Ecto neural progenitor cell (in vitro differentiated cells): ENCODE data around the gene MUSTN1.

Source experiments
- DNase-seq: peaks from one replicate; pipeline ENCODE4 v3.0.0-alpha.2; 2018; ENCODE audit warnings: low spot score

Gene MUSTN1

DNA sequence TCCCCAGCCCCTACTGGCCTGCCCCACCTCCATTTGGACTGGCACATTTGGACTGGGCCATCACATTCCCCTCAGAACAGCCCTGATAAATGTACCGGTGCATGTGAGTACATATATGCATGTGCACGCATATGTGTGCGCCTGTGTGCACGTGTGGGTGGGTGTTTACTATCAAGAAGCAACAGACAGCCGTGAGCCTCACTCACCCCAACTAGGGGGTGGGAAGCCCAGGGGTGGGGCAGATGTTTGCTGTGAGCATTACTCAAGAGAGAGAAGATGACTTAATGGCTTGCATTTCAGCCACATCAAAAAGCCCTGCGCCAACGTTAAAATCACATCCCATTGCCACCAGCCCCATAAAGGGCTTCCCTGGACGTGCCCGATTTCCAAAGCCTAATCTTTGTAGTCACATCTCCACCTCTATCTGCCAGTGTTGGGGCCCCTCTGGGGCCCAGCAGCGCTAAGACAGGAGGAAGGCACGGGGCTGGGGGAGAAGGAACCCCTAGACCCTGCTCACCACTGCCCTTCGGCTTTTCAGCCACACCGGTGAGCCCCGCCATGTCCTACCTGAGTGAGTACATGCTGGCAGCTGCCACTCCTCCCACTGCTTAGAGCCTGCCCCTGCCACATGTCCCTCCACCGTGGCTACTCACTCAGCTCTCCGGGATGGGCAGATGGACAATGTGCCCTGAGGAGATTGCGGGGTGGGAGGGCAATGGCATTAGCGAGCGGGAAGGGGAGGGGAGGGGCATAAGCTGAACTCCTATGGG, 29.4 kb downstream of the MUSTN1 start:
- no peak for DNase-seq

DNA sequence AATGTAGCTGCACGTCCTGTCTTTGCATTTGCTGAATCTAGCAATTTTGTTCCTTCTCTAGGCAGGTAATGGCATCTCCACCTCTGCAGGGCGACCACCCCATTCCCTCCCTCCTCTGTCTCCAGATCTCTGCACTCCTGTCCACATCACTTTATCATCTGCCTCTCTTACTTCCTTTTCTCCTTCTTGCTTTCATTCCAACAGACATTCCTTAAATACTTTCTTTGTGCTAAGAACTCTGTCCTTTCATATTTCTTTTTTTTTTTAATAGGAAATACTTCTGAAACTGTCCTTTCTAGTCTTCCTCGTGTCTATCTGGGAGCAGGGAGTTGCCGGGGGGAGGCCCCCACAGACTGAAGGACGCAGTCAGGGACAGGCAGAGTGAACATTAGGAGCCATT, 33.0 kb downstream of the MUSTN1 start:
- no peak for DNase-seq

DNA sequence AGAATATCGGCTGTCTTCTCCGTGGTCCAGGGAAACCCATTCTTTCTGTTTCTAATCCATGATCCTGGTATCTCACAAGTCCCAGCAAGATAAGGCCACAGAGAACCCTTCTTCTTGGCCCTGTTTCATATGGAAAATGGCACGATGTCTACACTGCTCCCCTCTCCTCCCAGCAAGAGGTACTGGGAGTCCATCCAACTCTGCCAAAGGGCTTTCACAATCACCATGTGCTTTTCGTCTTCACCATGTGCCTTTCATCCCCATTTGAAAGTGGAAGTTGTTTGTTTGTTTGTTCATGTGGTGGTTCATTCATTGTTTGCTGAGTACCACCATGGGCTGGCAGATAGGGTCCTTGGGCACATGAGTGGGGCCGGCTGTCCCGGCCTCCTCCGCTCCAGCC, 34.7 kb downstream of the MUSTN1 start:
- no peak for DNase-seq

DNA sequence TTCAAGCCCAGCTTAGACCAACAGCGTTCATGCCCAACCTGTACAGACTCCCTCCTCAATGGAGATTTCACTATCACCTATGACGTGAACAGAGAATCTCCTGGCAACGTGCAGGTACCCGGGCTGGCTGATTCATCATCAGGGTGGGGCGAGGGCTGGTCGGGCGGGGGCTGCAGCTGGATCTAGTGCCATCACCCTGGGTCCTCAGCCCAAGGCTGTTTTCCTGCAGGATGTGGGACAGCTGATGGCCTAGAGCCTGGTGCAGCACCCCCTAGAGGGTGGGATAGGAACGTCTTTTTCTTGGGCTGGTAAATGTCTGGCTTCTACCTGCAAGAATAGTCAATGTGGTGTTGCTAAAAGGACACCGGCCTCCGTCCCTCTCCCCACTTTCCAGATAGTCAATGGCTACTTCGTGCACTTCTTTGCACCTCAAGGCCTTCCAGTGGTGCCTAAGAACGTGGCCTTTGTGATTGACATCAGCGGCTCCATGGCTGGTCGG, 35.8 kb downstream of the MUSTN1 start:
- DNase-seq, result peak; percentile 59

DNA sequence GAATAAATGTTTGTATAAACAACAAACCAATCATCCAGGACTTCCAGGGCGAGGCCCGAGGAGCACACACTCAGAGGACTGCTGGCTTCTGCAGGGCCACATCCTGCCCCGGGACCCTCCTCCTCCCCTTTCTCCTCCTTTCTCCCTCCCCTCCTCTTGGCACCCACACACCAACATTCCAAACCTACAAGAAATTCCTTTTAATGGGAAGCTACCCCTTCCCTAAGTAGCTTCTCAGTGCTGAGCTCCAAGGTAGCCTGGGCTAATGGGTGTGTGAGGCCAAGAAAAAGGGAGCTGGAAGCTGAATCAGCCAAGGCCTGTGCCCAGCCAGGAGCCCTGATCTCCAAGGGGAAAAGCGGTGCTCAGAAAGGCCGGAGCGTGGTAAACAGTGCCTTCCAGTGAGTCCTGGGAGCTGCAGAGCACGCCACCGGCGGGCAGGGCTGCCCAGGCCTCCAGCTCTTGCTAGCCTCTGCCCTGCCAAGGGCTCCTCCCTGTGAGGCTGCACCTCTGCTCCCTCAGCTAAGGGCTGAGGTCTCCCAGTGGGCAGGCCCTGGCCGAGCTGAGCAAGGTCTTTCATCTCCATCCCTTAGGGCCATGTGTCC, 36.3 kb downstream of the MUSTN1 start:
- DNase-seq, result no peak

DNA sequence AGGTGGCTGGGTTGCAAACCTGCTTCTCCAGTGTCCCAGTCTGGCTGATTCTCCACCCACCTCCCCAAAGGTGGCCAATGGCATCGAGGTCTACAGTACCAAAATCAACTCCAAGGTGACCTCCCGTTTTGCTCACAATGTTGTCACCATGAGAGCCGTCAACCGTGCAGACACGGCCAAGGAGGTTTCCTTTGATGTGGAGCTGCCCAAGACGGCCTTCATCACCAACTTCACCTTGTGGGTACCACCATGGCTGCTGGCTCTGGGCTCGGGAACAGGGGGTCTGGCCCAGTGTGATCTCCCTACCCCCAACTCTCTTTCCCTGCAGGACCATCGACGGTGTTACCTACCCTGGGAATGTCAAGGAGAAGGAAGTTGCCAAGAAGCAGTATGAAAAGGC, 38.4 kb downstream of the MUSTN1 start:
- no peak for DNase-seq

DNA sequence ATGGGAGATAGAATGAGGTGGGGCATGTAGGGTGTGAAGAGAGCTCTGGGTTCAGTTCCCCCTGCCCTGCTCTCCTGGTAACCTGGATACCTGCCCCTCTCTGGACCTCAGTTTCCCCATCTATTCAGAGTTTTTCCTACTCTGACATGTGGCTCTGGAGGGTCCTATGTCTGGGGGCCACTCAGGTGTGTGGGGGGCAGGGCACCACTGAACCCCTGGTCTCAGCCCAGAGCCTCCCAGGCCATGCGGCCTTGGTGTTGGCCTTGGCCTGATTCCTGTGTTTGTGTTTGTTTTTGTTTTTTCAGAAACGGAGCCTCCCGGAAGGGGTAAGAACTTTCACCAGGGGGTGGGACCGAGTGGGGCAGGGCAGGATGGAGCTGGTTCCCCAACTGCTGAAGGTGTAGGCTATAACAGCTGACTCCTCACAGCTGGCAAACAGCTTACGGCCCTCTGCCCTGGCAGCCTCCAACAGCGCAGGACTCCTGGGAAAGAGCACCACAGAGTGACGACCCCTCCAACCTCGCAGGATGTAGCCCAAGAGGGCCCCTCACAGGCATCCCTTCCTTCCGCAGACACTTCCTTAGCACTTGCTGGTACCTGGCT, 39.4 kb downstream of the MUSTN1 start:
- no peak for DNase-seq

DNA sequence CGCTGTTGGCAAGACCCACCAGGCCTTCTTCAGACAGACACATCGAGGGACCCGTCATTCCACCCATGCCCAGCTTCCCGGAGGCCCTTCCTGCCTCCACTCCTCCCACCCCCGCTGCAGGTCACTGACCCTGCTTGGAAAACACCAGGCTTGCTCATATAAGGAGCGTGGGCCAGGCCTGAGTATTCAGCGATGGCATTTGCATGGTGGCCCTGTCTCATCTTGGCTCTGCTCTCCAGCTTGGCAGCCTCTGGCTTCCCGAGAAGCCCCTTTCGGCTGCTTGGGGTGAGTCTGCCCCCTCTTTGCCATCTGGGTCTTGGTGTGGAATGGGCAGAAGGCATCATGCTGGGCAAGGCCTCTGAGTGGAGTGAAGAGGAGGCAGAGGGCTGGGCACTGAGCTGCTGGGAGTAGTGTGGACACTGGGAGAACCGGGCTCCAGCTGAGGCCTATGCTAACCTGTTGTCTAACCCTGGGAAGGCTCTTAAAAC, 40.2 kb downstream of the MUSTN1 start, which contains the start of gene ITIH3:
TSS of gene ITIH3 (plus strand) at position 185 of the 488 bp plus-strand sequence. CDS start at position 193, 8 bp downstream.
- no peak for DNase-seq

DNA sequence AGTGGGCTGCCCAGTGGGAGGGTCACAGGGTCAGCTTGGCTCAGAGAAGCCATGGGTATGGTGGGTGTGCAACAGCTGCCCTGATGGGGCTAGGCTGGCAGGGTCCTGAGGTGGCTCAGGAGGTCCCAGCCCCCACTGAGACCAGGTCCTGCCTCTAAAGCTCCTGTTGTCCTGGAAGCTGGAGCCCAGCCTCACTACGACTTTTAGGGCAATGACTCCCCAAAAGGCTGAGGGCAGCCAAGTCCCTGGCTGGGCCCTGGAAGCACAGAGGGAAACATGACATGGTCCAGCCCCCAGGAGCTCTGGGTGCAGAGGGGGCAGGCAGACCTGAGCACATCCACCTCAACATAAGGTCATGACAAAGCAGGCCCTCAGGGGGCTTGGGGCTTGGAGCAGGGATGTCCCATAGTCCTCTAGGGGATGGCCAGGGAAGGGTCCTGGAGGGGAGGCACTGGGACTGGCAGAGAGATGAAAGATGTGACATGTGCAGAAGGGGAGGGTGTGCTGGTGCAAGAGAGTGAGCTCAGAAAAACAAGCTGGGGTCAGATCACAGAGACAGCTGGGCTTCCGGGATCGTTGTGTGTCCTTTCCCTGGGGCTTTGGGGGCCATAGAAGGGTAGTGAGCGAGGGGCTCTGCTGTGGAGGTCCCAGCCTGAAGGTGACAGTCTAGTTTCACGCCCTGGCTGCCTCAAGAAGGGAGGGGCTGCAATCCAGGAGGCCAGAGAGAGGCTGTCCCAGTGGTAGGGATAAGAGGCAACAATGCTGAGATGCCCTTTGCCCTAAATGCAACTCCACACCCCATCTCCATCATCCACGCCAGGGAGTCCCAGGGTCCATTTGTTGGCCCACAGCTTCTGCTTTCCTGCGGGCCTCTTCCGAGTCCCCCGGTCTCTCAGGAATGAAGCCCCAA, 40.9 kb downstream of the MUSTN1 start:
- DNase-seq, result no peak

DNA sequence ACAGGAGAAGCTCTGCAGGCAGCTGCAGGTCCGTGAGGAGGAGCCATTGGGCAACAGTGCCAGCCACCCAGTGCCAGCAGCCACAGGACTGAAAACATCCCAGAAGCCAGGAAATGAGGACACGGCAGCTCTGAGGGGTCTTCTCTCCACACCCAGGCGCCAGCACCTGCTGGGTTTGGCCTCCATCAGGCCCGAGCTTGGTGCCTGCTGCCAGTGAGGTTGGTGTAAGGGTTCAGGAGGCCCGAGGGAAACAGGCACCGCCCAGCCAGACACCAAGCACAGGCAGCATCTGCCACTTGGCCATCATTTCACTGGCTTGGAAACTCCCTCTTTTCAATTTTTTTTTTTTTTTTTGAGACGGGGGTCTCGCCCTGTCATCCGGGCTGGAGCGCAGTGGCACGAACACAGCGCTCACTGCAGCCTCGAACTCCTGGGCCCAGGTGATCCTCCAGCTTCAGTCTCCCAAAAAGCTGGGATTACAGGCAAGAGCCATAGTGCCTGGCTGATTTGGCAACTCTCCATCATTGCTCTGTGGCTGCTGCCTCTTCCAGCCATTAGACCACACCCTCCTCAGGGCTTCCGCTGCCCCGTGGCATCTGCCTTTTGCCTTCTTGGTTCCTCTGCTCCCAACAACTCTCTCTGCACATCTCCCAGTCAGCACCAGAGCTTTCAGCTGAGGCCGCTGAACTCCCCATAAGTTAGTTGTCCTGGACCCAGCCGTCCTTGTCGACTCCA, 41.7 kb downstream of the MUSTN1 start:
- no peak for DNase-seq

DNA sequence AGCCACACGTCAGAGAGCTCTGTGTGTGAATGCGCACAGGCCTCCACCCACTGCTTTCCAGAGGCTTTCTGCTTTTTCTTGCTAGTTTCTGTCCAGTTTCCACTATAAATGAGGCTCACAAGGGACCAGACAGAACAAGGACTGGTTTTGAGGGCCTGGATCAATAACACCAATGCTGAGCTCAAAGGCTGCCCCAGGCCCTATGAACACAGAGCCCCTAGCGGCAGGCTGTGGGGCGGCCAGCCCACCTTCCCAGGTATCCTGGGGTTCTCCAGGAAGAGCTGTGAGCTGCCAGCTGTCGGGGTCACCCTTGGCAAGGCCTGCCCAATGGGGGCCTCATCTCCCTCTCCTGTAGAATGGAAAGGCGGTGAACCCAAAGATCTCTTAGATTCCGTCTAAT, 42.4 kb downstream of the MUSTN1 start:
- DNase-seq, result no peak

DNA sequence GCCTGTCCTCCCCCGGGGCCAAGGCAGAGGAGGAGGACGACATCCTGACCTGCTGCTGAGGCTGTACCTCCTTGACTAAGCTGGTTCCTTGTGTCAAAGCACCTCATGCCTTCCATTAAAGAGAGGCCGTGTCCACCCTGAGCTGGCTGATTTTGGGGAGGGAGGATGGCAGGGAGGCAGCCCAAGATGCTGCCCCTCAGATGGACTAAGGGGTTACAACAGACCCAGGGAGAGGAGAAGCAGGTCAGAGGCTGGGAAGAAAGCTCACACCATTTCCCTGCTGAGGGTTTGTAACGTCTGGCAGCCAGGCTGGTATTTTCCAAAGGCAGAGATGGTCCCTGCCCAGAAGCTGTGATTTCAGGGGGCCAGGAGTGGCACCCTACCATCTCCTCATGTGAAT, 42.9 kb downstream of the MUSTN1 start:
- DNase-seq, result no peak

DNA sequence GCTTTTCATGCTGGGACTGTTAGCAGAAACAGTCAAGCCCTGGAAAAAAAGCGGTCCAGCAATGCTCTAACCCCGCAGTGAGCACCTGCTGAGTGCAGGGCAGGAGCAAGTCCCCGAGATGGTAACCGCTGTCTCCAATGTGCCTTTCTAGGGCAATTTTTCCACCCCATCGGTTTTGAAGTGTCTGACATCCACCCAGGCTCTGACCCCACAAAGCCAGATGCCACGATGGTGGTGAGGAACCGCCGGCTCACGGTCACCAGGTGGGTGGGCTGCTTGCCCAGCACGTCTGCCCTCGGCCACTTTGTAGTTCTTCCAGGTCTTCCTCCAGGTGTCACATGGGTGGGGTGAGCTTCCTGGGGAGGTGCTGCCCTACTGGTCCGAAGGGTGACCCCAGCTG, 43.5 kb downstream of the MUSTN1 start:
- no peak for DNase-seq

DNA sequence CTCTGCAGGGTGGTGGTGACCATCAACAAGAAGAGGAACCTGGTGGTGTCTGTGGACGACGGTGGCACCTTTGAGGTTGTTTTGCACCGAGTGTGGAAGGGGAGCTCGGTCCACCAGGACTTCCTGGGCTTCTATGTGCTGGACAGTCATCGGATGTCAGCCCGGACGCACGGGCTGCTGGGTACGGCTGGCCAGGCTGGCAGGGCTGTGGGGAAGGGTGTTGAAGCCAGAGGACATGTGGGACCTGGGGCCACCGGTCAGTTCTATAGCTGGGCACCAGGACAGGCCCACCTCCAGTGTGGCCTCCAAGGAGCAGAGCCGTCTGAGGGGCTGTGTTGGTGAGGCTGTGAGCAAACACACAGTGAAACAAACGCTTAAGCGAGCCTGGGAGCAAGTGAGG, 44.1 kb downstream of the MUSTN1 start:
- no peak for DNase-seq

DNA sequence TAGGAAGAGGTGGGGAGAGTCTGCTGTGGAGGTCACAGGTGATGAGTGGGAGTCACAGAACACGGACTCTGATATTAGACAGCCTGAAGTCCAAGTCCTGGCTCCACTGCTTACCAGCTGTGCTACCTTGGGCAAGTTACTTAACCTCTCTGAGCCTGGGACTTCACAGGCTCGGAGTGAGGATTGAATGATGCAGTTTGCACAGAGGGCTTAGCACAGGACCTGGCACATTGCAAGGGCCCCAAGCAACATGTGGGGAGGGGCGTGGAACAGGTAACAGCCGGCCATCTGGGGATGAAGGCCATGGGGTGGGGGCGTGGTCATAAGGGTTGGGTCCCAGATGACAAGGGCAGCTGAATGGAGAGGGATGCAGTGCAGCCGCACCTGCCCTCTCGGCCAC, 44.5 kb downstream of the MUSTN1 start:
- DNase-seq, result no peak

DNA sequence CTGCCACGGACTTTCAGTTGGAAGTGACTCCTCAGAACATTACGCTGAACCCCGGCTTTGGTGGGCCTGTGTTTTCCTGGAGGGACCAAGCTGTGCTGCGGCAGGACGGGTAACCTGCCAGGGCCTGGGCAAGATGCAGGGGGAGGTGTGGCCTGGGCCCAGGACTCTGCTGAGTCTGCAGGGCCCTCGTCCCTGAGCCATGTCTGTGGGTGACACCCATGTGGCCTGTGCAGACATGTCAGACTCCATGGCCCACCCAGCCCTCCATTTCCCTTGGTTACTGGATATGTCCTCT, 45.1 kb downstream of the MUSTN1 start:
- DNase-seq, result no peak

DNA sequence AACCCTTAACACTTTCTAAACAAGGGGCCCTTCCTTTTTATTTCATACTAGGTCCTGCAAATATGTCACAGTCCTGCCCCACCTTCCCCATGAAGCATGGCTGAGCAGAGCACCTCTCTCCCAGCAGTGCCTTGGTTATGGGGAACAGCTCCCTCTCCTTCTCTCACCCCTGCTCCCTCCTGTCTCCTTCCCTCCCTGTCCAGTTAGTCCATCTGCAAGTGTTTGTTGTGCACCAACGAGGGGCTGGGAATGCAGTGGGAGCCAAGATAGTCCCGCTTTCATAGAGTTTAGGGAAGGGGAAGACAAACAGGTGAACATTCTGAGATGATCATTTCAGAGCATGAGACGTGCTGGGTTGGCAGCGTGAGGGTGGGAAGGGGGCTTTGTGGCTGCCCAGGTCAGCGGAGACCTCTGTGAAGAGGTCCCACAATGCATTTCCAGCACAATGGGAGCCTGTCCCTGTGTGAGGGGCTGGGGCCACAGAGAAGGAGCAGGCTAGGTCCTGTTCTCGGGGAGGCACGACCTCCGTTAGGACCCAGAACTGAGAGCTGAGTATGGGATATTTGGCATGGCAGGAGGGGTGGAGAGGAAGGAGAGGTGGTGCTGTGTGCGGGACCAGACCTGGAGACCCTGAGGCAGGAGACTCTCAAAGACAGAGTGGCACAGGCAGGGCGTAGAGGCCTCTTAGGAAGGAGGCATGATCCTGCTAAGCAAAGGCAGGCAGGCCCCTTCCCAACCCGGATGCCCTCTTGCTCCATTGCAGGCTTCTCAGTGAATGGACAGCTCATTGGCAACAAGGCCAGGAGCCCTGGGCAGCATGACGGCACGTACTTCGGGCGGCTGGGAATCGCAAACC, 45.7 kb downstream of the MUSTN1 start:
- no peak for DNase-seq

DNA sequence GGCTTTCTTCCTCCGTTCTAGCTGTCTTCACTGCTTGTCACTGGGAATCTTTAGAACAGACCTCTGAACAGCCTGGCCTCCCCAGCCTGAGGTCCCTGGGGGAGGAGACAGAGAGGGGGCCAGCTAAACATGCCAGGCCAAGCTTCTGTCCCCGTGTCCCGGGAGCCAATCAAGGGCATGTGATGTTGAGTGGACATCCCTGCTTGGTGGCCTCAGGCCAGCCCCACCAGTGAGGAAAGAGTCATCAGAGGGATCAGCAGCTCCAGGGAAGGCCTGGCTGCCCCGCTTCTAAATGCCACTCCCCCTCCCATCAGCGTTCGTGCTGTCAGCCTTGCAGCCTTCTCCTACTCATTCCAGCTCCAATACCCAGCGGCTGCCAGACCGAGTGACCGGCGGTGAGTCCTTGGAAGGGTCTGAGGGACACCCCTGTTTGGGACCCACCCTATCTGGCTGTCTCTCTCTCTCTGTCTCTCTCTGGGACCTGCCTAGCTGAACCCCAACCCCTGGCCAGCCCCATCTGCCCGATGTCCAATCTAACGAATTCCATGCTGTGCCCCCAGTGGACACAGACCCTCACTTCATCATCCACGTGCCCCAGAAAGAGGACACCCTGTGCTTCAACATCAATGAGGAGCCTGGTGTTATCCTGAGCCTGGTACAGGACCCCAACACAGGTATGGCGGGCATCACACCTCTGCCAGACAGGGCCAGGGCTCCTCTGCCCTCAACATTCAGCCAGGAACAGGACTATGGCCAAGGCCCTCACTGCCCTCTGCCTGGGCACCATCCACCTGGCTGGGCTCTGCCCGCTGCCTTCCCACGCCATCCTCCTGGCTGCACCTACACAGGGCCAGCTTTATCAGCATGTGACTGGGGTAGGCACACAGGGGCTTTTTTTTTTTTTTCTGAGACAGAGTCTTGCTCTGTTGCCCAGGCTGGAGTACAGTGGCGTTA, 46.9 kb downstream of the MUSTN1 start:
- DNase-seq, result no peak

DNA sequence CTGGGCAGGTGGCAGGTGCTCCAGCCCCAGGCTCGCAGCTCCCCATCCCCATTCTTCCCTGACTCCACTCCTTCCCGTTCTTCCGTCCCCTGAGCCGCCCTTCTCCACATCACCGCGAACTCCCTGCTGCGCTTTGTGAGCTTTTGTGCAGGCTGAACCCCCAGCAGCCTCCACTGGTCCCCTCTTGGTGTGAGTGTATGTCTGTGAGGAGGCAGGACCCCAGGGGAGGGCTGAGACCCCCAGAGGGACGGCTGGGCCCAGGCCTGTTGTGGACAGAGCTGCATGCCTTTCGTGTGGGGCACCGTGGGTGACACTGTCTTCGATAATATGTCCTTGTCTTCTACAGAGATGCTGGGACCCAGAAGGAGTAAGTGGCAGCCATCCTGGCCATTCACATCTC, 47.6 kb downstream of the MUSTN1 start:
- no peak for DNase-seq
